PFSK-1 (cell line): ENCODE data around the gene STIM2.

Experiments used
- FOXP2 ChIP-seq: optimal IDR thresholded peaks from 2 replicates; pipeline ENCODE3; 2011; ENCODE audit warnings: borderline replicate concordance, control low read depth, inconsistent platforms; ENCODE audit not compliant: insufficient read depth; ENCODE audit errors: extremely low read length, extremely low read depth
- POLR2AphosphoS5 ChIP-seq: IDR thresholded peaks from 2 replicates; pipeline ENCODE4 v1.6.1; 2012; ENCODE audit warnings: low read depth, mild to moderate bottlenecking, control low read depth, low read length, moderate library complexity
- SIN3A ChIP-seq: IDR thresholded peaks from 2 replicates; pipeline ENCODE4 v1.6.1; 2012; ENCODE audit warnings: mild to moderate bottlenecking, low read length, moderate library complexity, borderline replicate concordance; ENCODE audit not compliant: insufficient read depth
- TAF1 ChIP-seq: IDR thresholded peaks from 2 replicates; pipeline ENCODE4 v1.6.1; 2012; ENCODE audit warnings: low read length, control low read depth, borderline replicate concordance; ENCODE audit not compliant: insufficient read depth
- TF ChIP-seq, protein P1 (sequence below), 2 experiments: IDR thresholded peaks; 2 replicates each; pipeline versions ENCODE4 v1.6.1 to v1.8.0; 2011 to 2012; ENCODE audit warnings: low read depth in 2 of 2, low read length in 2 of 2, control low read depth in 1 of 2, inconsistent platforms in 1 of 2, mild to moderate bottlenecking in 1 of 2, moderate library complexity in 1 of 2; ENCODE audit not compliant: insufficient read depth in 1 of 2

The STIM2 gene

DNA sequence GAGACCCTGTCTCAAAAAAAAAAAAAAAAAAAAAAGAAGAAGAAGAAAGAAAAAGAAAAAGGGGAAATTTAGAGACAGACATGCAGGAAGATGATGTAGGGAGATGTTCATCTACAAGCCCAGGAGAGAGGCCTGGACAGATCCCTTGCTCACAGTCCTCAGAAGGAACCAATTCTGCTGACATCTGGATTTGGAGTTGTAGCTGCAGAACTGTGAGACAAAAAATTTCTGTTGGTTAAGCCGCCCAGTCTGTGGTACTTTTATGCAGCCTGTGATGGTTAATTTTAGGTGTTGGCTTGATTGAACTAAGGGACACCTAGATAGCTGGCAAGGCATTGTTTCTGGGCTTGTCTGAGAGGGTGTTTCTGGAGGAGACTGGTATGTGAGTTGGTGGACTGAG, 10.1 kb upstream of the STIM2 start:
- TF ChIP-seq POLR2AphosphoS5 (no peak), TAF1 (no peak), SIN3A (no peak), FOXP2 (no peak)
- TF ChIP-seq, protein P1, sequence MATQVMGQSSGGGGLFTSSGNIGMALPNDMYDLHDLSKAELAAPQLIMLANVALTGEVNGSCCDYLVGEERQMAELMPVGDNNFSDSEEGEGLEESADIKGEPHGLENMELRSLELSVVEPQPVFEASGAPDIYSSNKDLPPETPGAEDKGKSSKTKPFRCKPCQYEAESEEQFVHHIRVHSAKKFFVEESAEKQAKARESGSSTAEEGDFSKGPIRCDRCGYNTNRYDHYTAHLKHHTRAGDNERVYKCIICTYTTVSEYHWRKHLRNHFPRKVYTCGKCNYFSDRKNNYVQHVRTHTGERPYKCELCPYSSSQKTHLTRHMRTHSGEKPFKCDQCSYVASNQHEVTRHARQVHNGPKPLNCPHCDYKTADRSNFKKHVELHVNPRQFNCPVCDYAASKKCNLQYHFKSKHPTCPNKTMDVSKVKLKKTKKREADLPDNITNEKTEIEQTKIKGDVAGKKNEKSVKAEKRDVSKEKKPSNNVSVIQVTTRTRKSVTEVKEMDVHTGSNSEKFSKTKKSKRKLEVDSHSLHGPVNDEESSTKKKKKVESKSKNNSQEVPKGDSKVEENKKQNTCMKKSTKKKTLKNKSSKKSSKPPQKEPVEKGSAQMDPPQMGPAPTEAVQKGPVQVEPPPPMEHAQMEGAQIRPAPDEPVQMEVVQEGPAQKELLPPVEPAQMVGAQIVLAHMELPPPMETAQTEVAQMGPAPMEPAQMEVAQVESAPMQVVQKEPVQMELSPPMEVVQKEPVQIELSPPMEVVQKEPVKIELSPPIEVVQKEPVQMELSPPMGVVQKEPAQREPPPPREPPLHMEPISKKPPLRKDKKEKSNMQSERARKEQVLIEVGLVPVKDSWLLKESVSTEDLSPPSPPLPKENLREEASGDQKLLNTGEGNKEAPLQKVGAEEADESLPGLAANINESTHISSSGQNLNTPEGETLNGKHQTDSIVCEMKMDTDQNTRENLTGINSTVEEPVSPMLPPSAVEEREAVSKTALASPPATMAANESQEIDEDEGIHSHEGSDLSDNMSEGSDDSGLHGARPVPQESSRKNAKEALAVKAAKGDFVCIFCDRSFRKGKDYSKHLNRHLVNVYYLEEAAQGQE (IDR thresholded peaks at IDR 0.05; ENCODE audit: insufficient read depth in 1 of 2, low read depth in 2 of 2, low read length in 2 of 2) = no peak

DNA sequence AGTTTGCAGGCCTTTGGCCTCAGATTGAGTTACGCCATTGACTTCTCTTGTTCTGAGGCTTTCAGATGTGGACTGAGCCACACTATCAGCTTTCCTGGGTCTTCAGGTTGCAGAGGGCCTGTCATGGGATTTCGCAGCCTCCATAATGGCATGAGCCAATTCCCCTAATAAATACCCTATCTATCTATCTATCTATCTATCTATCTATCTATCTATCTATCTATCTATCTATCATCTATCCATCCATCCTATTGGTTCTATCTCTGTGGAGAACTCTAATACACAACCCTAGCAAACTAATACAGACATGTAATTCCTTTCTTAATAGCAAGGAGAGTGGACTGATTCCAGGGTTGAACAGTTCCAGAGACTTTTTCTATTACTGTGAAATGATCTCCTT, 9.5 kb upstream of the STIM2 start:
- no peak for TF ChIP-seq TAF1
- TF ChIP-seq POLR2AphosphoS5 = no peak
- TF ChIP-seq SIN3A = no peak
- TF ChIP-seq, protein P1 (IDR thresholded peaks at IDR 0.05; ENCODE audit: insufficient read depth in 1 of 2, low read depth in 2 of 2, low read length in 2 of 2) = no peak
- TF ChIP-seq FOXP2 = no peak

DNA sequence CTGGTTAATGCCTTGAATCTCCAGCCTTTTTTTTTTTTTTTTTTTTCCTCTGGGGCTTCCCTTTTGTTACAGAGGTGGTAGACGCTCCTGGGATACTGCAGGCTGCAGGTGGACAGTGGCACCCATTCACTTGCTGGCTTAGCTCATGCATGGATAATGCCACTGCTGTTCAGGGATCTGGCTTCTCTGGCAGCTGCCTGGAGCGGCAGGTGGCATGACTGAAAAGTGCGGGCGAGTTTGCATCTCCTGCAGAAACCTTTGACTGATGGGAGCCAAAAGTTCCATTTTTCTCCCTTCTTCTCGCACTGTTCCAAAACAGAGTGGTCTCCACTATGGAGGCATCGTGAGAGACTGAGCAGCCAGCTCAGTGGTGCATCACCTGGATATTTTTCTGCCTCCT, 5.9 kb upstream of the STIM2 start:
- TF ChIP-seq, protein P1 (IDR thresholded peaks at IDR 0.05; ENCODE audit: insufficient read depth in 1 of 2, low read depth in 2 of 2, low read length in 2 of 2) = no peak
- TF ChIP-seq FOXP2 = no peak
- TF ChIP-seq POLR2AphosphoS5 = no peak
- no peak for TF ChIP-seq TAF1
- no peak for TF ChIP-seq SIN3A

DNA sequence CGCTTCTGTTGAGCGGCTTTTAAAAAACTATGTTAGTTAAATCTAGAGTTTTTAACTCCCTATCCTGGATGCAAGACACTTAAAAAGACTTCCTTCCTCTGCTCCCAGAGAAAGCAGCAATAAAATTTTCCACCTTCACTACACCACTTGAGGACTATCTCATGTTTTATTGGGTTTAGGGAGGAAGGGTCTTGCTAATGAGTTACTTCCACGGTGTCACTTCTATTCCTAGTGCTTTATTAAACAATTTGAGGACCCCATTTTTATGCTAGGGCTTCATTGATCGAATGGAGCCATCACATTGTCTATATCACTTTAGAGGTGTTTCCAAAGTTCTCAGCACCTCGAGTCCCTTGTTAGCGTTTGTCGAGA, 3.7 kb upstream of the STIM2 start:
- TF ChIP-seq TAF1 (no peak), FOXP2 (no peak), POLR2AphosphoS5 (no peak), SIN3A (no peak)
- TF ChIP-seq, protein P1 (IDR thresholded peaks at IDR 0.05; ENCODE audit: insufficient read depth in 1 of 2, low read depth in 2 of 2, low read length in 2 of 2) = no peak
